ENCODE results near the gene NDST1. TPM values are rescaled to one million over a fixed set of nuclear protein-coding genes. Genes with fewer than 3 reads are reported as not detected.
A peak's percentile ranks its signal among the peaks of the same experiment; 100 is the strongest.

Gene NDST1
- total RNA-seq, 1 experiment from 2014 or later, result 68.9 TPM

GRCh38 chr5:150574818-150575547 is 67.1 kb downstream of the NDST1 start:
- no peak for DNase-seq (ENCODE audit: unreplicated experiment)
- peaks cover 6% of the 10 kb centered on the region for H3K36me3 Mint-ChIP-seq (ENCODE audit: insufficient read depth, unreplicated experiment)
- no TSS peak for BruUV-seq (replicated peaks)
- peak overlapping the region; percentile 49 for H3K27ac Mint-ChIP-seq (ENCODE audit: low read depth, unreplicated experiment)
- H3K4me3 Mint-ChIP-seq (ENCODE audit: unreplicated experiment), result no peak overlapping the region
- no peaks in the 10 kb centered on the region for H3K27me3 Mint-ChIP-seq (ENCODE audit: insufficient read depth, unreplicated experiment)
- no peaks in the 10 kb centered on the region for H3K4me1 Mint-ChIP-seq (ENCODE audit: insufficient read depth, unreplicated experiment)
- POLR2A ChIA-PET, result no interaction called here
- TF ChIP-seq CTCF (IDR thresholded peaks at IDR 0.05; ENCODE audit: unreplicated experiment), result no peak
- intact Hi-C loops (cut with micrococcal nuclease), result no loop called here
- H3K9me3 Mint-ChIP-seq (ENCODE audit: unreplicated experiment), result no peaks in the 10 kb centered on the region
- CTCF ChIA-PET, result interaction anchor here (0.9 to 3.0 kb wide), 4 partner anchors 14 to 227 kb away, joined by 3 to 22 read pairs (median 4); partner anchors contain the start of gene RBM22

GRCh38 chr5:150575745-150576448 is 68.0 kb downstream of the NDST1 start:
- intact Hi-C loops (cut with micrococcal nuclease), result no loop called here
- H3K4me1 Mint-ChIP-seq (ENCODE audit: insufficient read depth, unreplicated experiment), result no peaks in the 10 kb centered on the region
- no peak overlapping the region for H3K27ac Mint-ChIP-seq (ENCODE audit: low read depth, unreplicated experiment)
- no TSS peak for BruUV-seq (replicated peaks)
- H3K27me3 Mint-ChIP-seq (ENCODE audit: insufficient read depth, unreplicated experiment), result no peaks in the 10 kb centered on the region
- H3K36me3 Mint-ChIP-seq (ENCODE audit: insufficient read depth, unreplicated experiment), result peaks cover 6% of the 10 kb centered on the region
- CTCF ChIA-PET, result interaction anchor here (0.7 to 1.7 kb wide), 5 partner anchors 8 to 1030 kb away, joined by 3 to 5 read pairs (median 3); no protein-coding TSS in a partner anchor
- no peak for DNase-seq (ENCODE audit: unreplicated experiment)
- no peaks in the 10 kb centered on the region for H3K9me3 Mint-ChIP-seq (ENCODE audit: unreplicated experiment)
- TF ChIP-seq CTCF (IDR thresholded peaks at IDR 0.05; ENCODE audit: unreplicated experiment), result no peak
- POLR2A ChIA-PET, result no interaction called here
- no peak overlapping the region for H3K4me3 Mint-ChIP-seq (ENCODE audit: unreplicated experiment)

GRCh38 chr5:150576449-150576949 is 68.6 kb downstream of the NDST1 start:
- H3K27me3 Mint-ChIP-seq (ENCODE audit: insufficient read depth, unreplicated experiment), result no peaks in the 10 kb centered on the region
- CTCF ChIA-PET, result interaction anchor here (0.6 to 1.7 kb wide), 6 partner anchors 9 to 225 kb away, joined by 3 to 5 read pairs (median 4); no protein-coding TSS in a partner anchor
- no peak overlapping the region for H3K27ac Mint-ChIP-seq (ENCODE audit: low read depth, unreplicated experiment)
- intact Hi-C loops (cut with micrococcal nuclease), result no loop called here
- DNase-seq (ENCODE audit: unreplicated experiment), result no peak
- no peak for TF ChIP-seq CTCF (IDR thresholded peaks at IDR 0.05; ENCODE audit: unreplicated experiment)
- BruUV-seq (replicated peaks), result no TSS peak
- no peaks in the 10 kb centered on the region for H3K9me3 Mint-ChIP-seq (ENCODE audit: unreplicated experiment)
- POLR2A ChIA-PET, result no interaction called here
- no peaks in the 10 kb centered on the region for H3K4me1 Mint-ChIP-seq (ENCODE audit: insufficient read depth, unreplicated experiment)
- H3K4me3 Mint-ChIP-seq (ENCODE audit: unreplicated experiment), result no peak overlapping the region
- H3K36me3 Mint-ChIP-seq (ENCODE audit: insufficient read depth, unreplicated experiment), result peaks cover 6% of the 10 kb centered on the region
